T-helper 1 cell treated with Interleukin-12 subunit alpha and Interleukin-12 subunit beta and Interleukin-4 antibody, amounts not matched to agents 30 μg/mL and 1 μg/mL, for 36 hours (primary cell): Measurements from ENCODE around the gene GLRA2.
"Not testable (repeated sequence)": the region's sequence is repeated elsewhere in the genome, so short reads cannot be mapped to it uniquely, and the experiment has no call there.

Experiments used
- H3K27ac Mint-ChIP-seq: one replicate; pipeline ENCODE4 v1.8.0; 2021; ENCODE audit warnings: mild to moderate bottlenecking, mixed read lengths
- H3K27me3 Mint-ChIP-seq: one replicate; pipeline ENCODE4 v1.8.0; 2021; ENCODE audit warnings: low read depth, mixed read lengths
- H3K36me3 Mint-ChIP-seq: one replicate; pipeline ENCODE4 v1.8.0; 2021; ENCODE audit warnings: low read depth, mixed read lengths
- H3K4me1 Mint-ChIP-seq: one replicate; pipeline ENCODE4 v1.8.0; 2021; ENCODE audit warnings: low read depth, mixed read lengths
- H3K4me3 Mint-ChIP-seq: one replicate; pipeline ENCODE4 v1.8.0; 2021; ENCODE audit warnings: mild to moderate bottlenecking, moderate library complexity, mixed read lengths
- H3K9me3 Mint-ChIP-seq: one replicate; pipeline ENCODE4 v1.8.0; 2021; ENCODE audit warnings: mixed read lengths

GLRA2 gene

DNA sequence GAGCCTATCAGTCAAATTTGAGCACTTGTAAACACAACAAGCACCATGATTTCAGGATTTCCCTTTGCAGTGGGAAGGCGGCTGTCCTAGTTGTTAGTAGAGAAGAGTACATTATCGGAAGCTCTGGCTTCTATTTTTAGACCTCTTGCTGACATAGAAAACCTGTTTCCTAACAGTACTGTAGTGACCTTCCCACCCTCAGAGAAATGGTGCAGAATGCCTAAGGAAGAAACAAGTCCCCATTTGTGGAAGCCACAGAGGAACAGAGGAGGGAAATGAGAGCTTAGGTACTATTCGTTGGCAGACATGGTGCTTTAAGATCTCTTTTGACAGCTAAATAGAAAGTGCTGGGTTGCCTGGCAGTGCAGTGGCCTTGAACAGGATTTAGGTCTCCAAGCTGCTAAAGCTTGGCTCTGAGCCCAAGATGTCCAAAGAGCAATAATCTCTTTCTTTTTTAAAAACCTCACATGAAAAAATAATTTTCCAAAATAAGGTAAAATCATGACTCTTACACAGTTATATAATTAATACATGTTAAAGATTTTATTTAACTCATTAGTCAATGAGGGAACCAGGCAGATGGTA is 24.9 kb downstream of the GLRA2 start:
- no peaks in the 10 kb centered on the region for H3K9me3 Mint-ChIP-seq
- H3K27ac Mint-ChIP-seq, result no peak overlapping the region
- H3K4me3 Mint-ChIP-seq, result no peak overlapping the region
- no peaks in the 10 kb centered on the region for H3K27me3 Mint-ChIP-seq
- no peaks in the 10 kb centered on the region for H3K36me3 Mint-ChIP-seq
- H3K4me1 Mint-ChIP-seq, result no peaks in the 10 kb centered on the region

DNA sequence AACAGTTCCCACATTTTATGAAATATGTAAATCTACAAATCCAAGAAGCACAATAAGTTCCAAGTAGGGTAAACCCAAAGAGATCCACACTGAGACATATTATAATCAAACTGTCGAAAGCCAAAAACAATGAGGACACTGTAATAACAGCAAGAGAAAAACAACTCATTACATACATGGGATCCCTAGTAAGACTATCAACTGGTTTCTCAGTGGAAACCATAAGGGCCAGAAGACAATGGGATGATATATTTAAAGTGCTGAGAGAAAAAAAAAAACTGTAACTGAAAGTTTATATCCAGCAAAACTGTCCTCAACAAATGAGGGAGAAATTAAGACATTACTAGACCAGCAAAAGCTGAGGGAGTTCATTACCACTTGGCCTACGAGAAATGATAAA is 34.7 kb downstream of the GLRA2 start:
- Mint-ChIP-seq H3K4me1 (no peaks in the 10 kb centered on the region), H3K36me3 (no peaks in the 10 kb centered on the region), H3K4me3 (no peak overlapping the region), H3K27ac (no peak overlapping the region), H3K9me3 (no peaks in the 10 kb centered on the region), H3K27me3 (no peaks in the 10 kb centered on the region)

DNA sequence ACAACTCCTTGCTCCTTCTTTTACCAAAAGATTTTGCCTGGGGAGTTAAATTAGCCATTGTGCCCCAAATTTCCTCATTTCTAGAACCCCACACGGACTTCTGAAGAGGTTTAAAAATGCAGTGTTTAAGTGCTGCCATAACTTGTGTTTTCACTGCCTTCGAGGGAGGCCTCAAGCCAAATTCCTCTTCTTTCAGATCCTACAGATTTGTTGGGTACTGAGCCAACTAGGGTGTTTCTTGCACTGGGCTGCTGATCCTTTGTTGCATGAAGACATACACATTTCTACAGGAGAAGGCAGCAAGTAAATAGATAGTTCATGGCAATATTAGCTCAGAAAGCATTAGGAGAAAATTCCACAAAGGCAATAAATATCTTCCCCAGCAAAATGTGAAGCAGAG is 43.8 kb downstream of the GLRA2 start:
- Mint-ChIP-seq H3K4me3 (no peak overlapping the region), H3K36me3 (no peaks in the 10 kb centered on the region), H3K27ac (no peak overlapping the region)

DNA sequence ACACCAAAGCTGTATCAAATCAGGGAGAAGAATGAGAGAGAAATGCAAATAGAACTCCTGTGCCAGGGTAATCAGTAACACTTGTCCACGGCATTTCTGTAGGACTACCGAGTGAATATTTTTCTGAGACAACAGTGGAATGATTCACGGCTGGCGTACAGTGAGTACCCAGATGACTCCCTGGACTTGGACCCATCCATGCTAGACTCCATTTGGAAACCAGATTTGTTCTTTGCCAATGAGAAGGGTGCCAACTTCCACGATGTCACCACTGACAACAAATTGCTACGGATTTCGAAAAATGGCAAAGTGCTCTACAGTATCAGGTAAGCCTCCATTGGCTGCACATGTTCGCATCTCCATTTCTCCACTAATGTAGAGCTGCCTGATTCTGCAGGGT is 51.7 kb downstream of the GLRA2 start:
- Mint-ChIP-seq H3K36me3 (no peaks in the 10 kb centered on the region), H3K27me3 (no peaks in the 10 kb centered on the region), H3K27ac (no peak overlapping the region), H3K4me1 (no peaks in the 10 kb centered on the region), H3K9me3 (no peaks in the 10 kb centered on the region), H3K4me3 (no peak overlapping the region)

More for the DNA sequence above, 43.8 kb downstream of the GLRA2 start:
- no peaks in the 10 kb centered on the region for H3K9me3 Mint-ChIP-seq
- no peaks in the 10 kb centered on the region for H3K27me3 Mint-ChIP-seq
- no peaks in the 10 kb centered on the region for H3K4me1 Mint-ChIP-seq

- Mint-ChIP-seq H3K4me1 (no peaks in the 10 kb centered on the region), H3K36me3 (no peaks in the 10 kb centered on the region), H3K9me3 (no peaks in the 10 kb centered on the region), H3K27me3 (no peaks in the 10 kb centered on the region), H3K4me3 (no peak overlapping the region), H3K27ac (no peak overlapping the region)
These were observed 55.2 kb downstream of the GLRA2 start for GRCh38 chrX:14584548-14584947.

- no peak overlapping the region for H3K27ac Mint-ChIP-seq
- H3K9me3 Mint-ChIP-seq, result no peaks in the 10 kb centered on the region
- H3K4me3 Mint-ChIP-seq, result no peak overlapping the region
- H3K27me3 Mint-ChIP-seq, result no peaks in the 10 kb centered on the region
- H3K4me1 Mint-ChIP-seq, result no peaks in the 10 kb centered on the region
- no peaks in the 10 kb centered on the region for H3K36me3 Mint-ChIP-seq
These were observed 60.9 kb downstream of the GLRA2 start for GRCh38 chrX:14590216-14590615.

GRCh38 chrX:14590693-14591424 is 61.5 kb downstream of the GLRA2 start:
- H3K27me3 Mint-ChIP-seq, result no peaks in the 10 kb centered on the region
- H3K9me3 Mint-ChIP-seq, result no peaks in the 10 kb centered on the region

GRCh38 chrX:14591976-14592375 is 62.6 kb downstream of the GLRA2 start:
- H3K36me3 Mint-ChIP-seq, result no peaks in the 10 kb centered on the region
- H3K27ac Mint-ChIP-seq, result no peak overlapping the region
- no peaks in the 10 kb centered on the region for H3K4me1 Mint-ChIP-seq
- no peaks in the 10 kb centered on the region for H3K9me3 Mint-ChIP-seq
- H3K4me3 Mint-ChIP-seq, result no peak overlapping the region
- H3K27me3 Mint-ChIP-seq, result no peaks in the 10 kb centered on the region

More at GRCh38 chrX:14590693-14591424, 61.5 kb downstream of the GLRA2 start:
- Mint-ChIP-seq H3K4me3 (no peak overlapping the region), H3K27ac (no peak overlapping the region), H3K36me3 (no peaks in the 10 kb centered on the region), H3K4me1 (no peaks in the 10 kb centered on the region)

- Mint-ChIP-seq H3K4me3 (no peak overlapping the region), H3K36me3 (no peaks in the 10 kb centered on the region), H3K9me3 (no peaks in the 10 kb centered on the region), H3K4me1 (no peaks in the 10 kb centered on the region), H3K27me3 (no peaks in the 10 kb centered on the region), H3K27ac (no peak overlapping the region)
These were observed 65.2 kb downstream of the GLRA2 start for GRCh38 chrX:14594521-14594920.

GRCh38 chrX:14598330-14598729 is 69.0 kb downstream of the GLRA2 start:
- H3K27me3 Mint-ChIP-seq, result no peaks in the 10 kb centered on the region
- H3K4me1 Mint-ChIP-seq, result no peaks in the 10 kb centered on the region
- no peak overlapping the region for H3K4me3 Mint-ChIP-seq
- H3K36me3 Mint-ChIP-seq, result no peaks in the 10 kb centered on the region
- no peak overlapping the region for H3K27ac Mint-ChIP-seq
- H3K9me3 Mint-ChIP-seq, result no peaks in the 10 kb centered on the region

- H3K36me3 Mint-ChIP-seq, result no peaks in the 10 kb centered on the region
- no peaks in the 10 kb centered on the region for H3K9me3 Mint-ChIP-seq
These were observed 78.2 kb downstream of the GLRA2 start for GRCh38 chrX:14607446-14607985.

DNA sequence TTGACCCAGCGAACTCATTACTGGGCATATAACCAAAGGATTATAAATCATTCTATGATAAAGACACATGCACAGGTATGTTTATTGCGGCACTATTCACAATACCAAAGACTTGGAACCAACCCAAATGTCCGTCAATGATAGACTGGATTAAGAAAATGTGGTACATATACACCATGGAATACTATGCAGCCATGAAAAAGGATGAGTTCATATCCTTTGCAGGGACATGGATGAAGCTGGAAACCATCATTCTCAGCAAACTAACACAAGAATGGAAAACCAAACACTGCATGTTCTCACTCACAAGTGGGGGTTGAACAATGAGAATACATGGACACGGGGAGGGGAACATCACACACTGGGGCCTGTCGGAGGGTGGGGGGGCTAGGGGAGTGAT is 83.1 kb downstream of the GLRA2 start:
- not testable (repeated sequence) for H3K27me3 Mint-ChIP-seq, H3K27ac Mint-ChIP-seq, H3K36me3 Mint-ChIP-seq, H3K4me3 Mint-ChIP-seq, H3K9me3 Mint-ChIP-seq, H3K4me1 Mint-ChIP-seq

More at GRCh38 chrX:14607446-14607985, 78.2 kb downstream of the GLRA2 start:
- H3K4me3 Mint-ChIP-seq, result no peak overlapping the region
- H3K4me1 Mint-ChIP-seq, result no peaks in the 10 kb centered on the region
- H3K27ac Mint-ChIP-seq, result no peak overlapping the region
- no peaks in the 10 kb centered on the region for H3K27me3 Mint-ChIP-seq

- Mint-ChIP-seq H3K27ac (no peak overlapping the region), H3K27me3 (no peaks in the 10 kb centered on the region), H3K36me3 (no peaks in the 10 kb centered on the region), H3K4me1 (no peaks in the 10 kb centered on the region), H3K4me3 (no peak overlapping the region), H3K9me3 (peaks cover 4% of the 10 kb centered on the region)
These were observed 87.0 kb downstream of the GLRA2 start for GRCh38 chrX:14616301-14616700.

DNA sequence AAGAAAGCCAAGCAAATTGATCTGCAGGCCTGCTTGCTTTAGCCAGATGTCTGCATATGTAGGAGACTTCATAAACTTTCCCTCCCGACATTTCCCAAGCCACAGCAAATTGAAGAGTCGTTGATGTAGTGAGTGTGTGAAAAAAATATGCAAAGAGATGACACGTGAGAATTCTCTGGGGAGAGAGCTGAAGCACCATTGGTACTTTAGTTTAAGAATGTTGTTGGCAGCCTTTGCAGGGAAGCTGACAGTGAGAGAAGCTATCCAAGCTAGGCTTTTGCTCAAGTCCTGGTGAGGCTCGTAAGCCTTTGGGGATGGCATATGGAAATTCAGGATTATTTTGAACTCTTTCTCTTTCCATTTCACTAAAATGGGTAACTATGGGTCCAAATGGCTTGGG is 87.5 kb downstream of the GLRA2 start:
- H3K27ac Mint-ChIP-seq, result no peak overlapping the region
- H3K36me3 Mint-ChIP-seq, result no peaks in the 10 kb centered on the region
- no peaks in the 10 kb centered on the region for H3K4me1 Mint-ChIP-seq
- H3K4me3 Mint-ChIP-seq, result no peak overlapping the region
- peaks cover 4% of the 10 kb centered on the region for H3K9me3 Mint-ChIP-seq
- no peaks in the 10 kb centered on the region for H3K27me3 Mint-ChIP-seq

DNA sequence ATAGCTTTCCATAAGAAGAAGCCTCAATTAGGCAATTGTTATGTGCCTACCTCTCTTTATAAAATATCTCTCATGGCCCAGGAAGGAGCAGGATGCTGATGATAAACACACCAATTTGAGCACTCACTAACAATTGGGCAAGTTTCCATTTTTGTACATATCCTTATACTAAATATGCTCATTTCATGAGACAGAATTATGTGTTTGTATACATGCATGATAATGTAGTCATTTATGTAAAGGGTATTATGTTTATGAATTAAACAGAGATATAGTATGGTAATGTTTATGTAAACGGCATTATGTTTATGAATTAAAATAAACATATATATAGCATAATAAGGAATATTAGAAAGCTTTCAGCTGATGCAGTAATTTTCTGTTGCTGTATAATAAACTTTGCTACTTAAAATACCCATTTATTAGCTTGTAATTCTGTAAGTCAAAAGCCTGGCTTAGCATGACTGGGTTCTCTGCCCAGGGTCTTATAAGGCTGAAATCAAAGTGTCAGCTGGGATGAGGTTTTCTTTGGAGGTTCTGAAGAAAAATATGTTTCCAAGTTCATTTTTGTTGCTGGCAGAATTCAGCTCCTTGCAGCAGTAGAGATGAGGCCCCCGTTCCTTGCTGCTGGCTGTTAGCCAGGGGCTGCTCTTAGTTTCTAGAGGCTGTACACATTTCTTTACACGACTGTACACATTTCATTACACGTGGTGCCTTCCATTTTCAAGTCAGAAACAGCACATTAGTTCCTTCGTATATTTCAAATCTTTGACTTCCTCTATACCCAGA is 89.0 kb downstream of the GLRA2 start:
- Mint-ChIP-seq H3K27ac (no peak overlapping the region), H3K27me3 (no peaks in the 10 kb centered on the region), H3K4me1 (no peaks in the 10 kb centered on the region), H3K9me3 (no peaks in the 10 kb centered on the region), H3K36me3 (no peaks in the 10 kb centered on the region), H3K4me3 (no peak overlapping the region)
